Small intestine (tissue), 7 donors: ENCODE results near the gene CDR2L. TPM values are rescaled to one million over a fixed set of nuclear protein-coding genes. Genes with fewer than 3 reads are reported as not detected.

Source experiments
- DNase-seq, 2 donors: peaks; one replicate each; pipeline versions ENCODE4 v3.0.0 to v3.0.0-alpha.2; 2013
- FAIRE-seq: peaks from 2 replicates; lab custom pipeline; 2012; peaks lifted over from hg19 to GRCh38; lab: Jason Lieb, UNC
- H3K27ac ChIP-seq, 3 donors: one replicate each; pipeline ENCODE4 v1.5.1; 2013; ENCODE audit warnings: low read length in 2 of 3, mild to moderate bottlenecking in 2 of 3, control low read depth in 1 of 3, inconsistent platforms in 1 of 3, low read depth in 1 of 3, moderate library complexity in 1 of 3
- H3K27me3 ChIP-seq, 3 donors: one replicate each; pipeline ENCODE4 v1.6.1; 2013; ENCODE audit warnings: low read length in 3 of 3, inconsistent platforms in 1 of 3; ENCODE audit not compliant: control insufficient read depth in 3 of 3, insufficient read depth in 3 of 3
- H3K36me3 ChIP-seq, 3 donors: one replicate each; pipeline ENCODE4 v1.6.1; 2013; ENCODE audit warnings: low read length in 3 of 3, inconsistent platforms in 1 of 3, low read depth in 1 of 3, mild to moderate bottlenecking in 1 of 3, moderate library complexity in 1 of 3; ENCODE audit not compliant: control insufficient read depth in 3 of 3, insufficient read depth in 2 of 3
- H3K4me1 ChIP-seq, 3 donors: one replicate each; pipeline ENCODE4 v1.6.1; 2013; ENCODE audit warnings: low read length in 2 of 3, inconsistent platforms in 1 of 3, low read depth in 1 of 3, mild to moderate bottlenecking in 1 of 3, moderate library complexity in 1 of 3; ENCODE audit not compliant: control insufficient read depth in 3 of 3, insufficient read depth in 2 of 3
- H3K4me3 ChIP-seq, 3 donors: one replicate each; pipeline ENCODE4 v1.5.1; 2013; ENCODE audit warnings: low read length in 3 of 3, control low read depth in 1 of 3, inconsistent platforms in 1 of 3, low read depth in 1 of 3, mild to moderate bottlenecking in 1 of 3, moderate library complexity in 1 of 3
- H3K9me3 ChIP-seq, 2 donors: one replicate each; pipeline ENCODE4 v1.6.1; 2013; ENCODE audit warnings: low read depth in 1 of 2, low read length in 1 of 2; ENCODE audit not compliant: control insufficient read depth in 2 of 2, insufficient read depth in 1 of 2
- WGBS, 3 donors: extraction: QIAGEN DNeasy Blood & Tissue Kit; methylation state at CpG; one replicate each; pipeline ENCODE4 v1.1.7; 2013; 5-methylcytosine and 5-hydroxymethylcytosine counted together
- polyA plus RNA-seq, 4 donors: library from polyadenylated mRNA; stranded (reverse) in 3 of 4; unstranded in 1 of 4; fragments of 200-250 nt in 3 of 4; fragments of 120-200 nt in 1 of 4; gene quantifications; one replicate each; pipeline versions ENCODE4 v1.2.1 to v1.2.3, GENCODE V29; 2013
- donor health status: healthy with polysubstance abuse.
- donor health status: control.
- donor health status: control.
- donor health status: Bipolar disorder and iron deficiency.
- donor health status: healthy.

Gene CDR2L
- polyA plus RNA-seq, 4 donors: 2.3 to 39.6 (median 27.2) TPM

- Histone ChIP-seq H3K27ac (no peak overlapping the region), H3K27me3 (peaks cover 0 to 17% (median 2%) of the 10 kb centered on the region in 3 donors), H3K4me3 (no peak overlapping the region), H3K36me3 (peaks cover 0 to 61% (median 2%) of the 10 kb centered on the region in 3 donors), H3K9me3 (no peaks in the 10 kb centered on the region), H3K4me1 (peaks cover 0 to 19% (median 11%) of the 10 kb centered on the region in 3 donors)
- WGBS, 3 donors: 89 to 93% (median 91%) methylated on average over 17 of the region's 17 CpGs
- DNase-seq (no peak), FAIRE-seq (no peak)
Observed at GRCh38 chr17:74947041-74947754, 40.2 kb upstream of the CDR2L start.

- no peak for DNase-seq
- Histone ChIP-seq H3K9me3 (no peaks in the 10 kb centered on the region), H3K4me1 (peaks cover 0 to 36% (median 12%) of the 10 kb centered on the region in 3 donors), H3K27me3 (peaks cover 0 to 4% (median 0%) of the 10 kb centered on the region in 3 donors), H3K27ac (peak overlapping the region in 1 of 3 donors; percentile 69), H3K36me3 (peaks cover 0 to 70% (median 2%) of the 10 kb centered on the region in 3 donors), H3K4me3 (no peak overlapping the region)
- WGBS, 3 donors: 30 to 48% (median 34%) methylated on average over 12 of the region's 12 CpGs
- FAIRE-seq: no peak
Observed at GRCh38 chr17:74949455-74950115, 37.8 kb upstream of the CDR2L start.

- Histone ChIP-seq H3K36me3 (peaks cover 0 to 76% (median 2%) of the 10 kb centered on the region in 3 donors), H3K27me3 (peaks cover 0 to 4% (median 0%) of the 10 kb centered on the region in 3 donors), H3K9me3 (no peaks in the 10 kb centered on the region), H3K4me1 (peaks cover 0 to 36% (median 12%) of the 10 kb centered on the region in 3 donors), H3K4me3 (no peak overlapping the region), H3K27ac (peak overlapping the region in 2 of 3 donors; percentile 50 to 69)
- WGBS, 3 donors: 14 to 59% (median 24%) methylated on average over 6 to 8 of the region's 8 CpGs
- FAIRE-seq (no peak), DNase-seq (peak in 1 of 2 donors; percentile 53)
Observed at GRCh38 chr17:74950207-74950606, 37.2 kb upstream of the CDR2L start.

- Histone ChIP-seq H3K4me3 (no peak overlapping the region), H3K4me1 (peaks cover 0 to 36% (median 12%) of the 10 kb centered on the region in 3 donors), H3K9me3 (no peaks in the 10 kb centered on the region), H3K27ac (peak overlapping the region in 2 of 3 donors; percentile 69 to 90), H3K27me3 (peaks cover 0 to 4% (median 0%) of the 10 kb centered on the region in 3 donors), H3K36me3 (peaks cover 0 to 84% (median 2%) of the 10 kb centered on the region in 3 donors)
- FAIRE-seq (no peak), DNase-seq (no peak)
- WGBS, 3 donors: 47 to 68% (median 51%) methylated on average over 3 of the region's 3 CpGs
Observed at GRCh38 chr17:74951065-74951464, 36.4 kb upstream of the CDR2L start.

GRCh38 chr17:74951680-74952421 lies 35.6 kb upstream of the CDR2L start:
- H3K9me3 ChIP-seq: peaks cover 0 to 7% of the 10 kb centered on the region in 2 donors
- DNase-seq (no peak), FAIRE-seq (no peak)
- peaks cover 0 to 36% (median 12%) of the 10 kb centered on the region in 3 donors for H3K4me1 ChIP-seq
- H3K36me3 ChIP-seq: peaks cover 0 to 85% (median 2%) of the 10 kb centered on the region in 3 donors
- WGBS, 3 donors: 74 to 88% (median 78%) methylated on average over 26 to 32 of the region's 32 CpGs
- peak overlapping the region in 2 of 3 donors; percentile 89 to 90 for H3K27ac ChIP-seq
- H3K4me3 ChIP-seq: no peak overlapping the region
- peaks cover 0 to 4% (median 0%) of the 10 kb centered on the region in 3 donors for H3K27me3 ChIP-seq

- Histone ChIP-seq H3K36me3 (peaks cover 0 to 79% (median 2%) of the 10 kb centered on the region in 3 donors), H3K9me3 (peaks cover 0 to 7% of the 10 kb centered on the region in 2 donors), H3K27me3 (peaks cover 0 to 4% (median 0%) of the 10 kb centered on the region in 3 donors), H3K4me3 (no peak overlapping the region), H3K27ac (peak overlapping the region; percentile 66 to 90 (median 89)), H3K4me1 (peaks cover 0 to 36% (median 12%) of the 10 kb centered on the region in 3 donors)
- FAIRE-seq (no peak), DNase-seq (peak; percentile 58 to 84)
- WGBS, 3 donors: 52 to 66% (median 61%) methylated on average over 24 of the region's 24 CpGs
Observed at GRCh38 chr17:74952431-74953133, 34.9 kb upstream of the CDR2L start.

- no peak overlapping the region for H3K4me3 ChIP-seq
- DNase-seq: peak; percentile 86 to 90
- no peaks in the 10 kb centered on the region for H3K27me3 ChIP-seq
- H3K36me3 ChIP-seq: peaks cover 0 to 81% (median 2%) of the 10 kb centered on the region in 3 donors
- H3K9me3 ChIP-seq: peaks cover 0 to 7% of the 10 kb centered on the region in 2 donors
- peaks cover 0 to 36% (median 12%) of the 10 kb centered on the region in 3 donors for H3K4me1 ChIP-seq
- no peak for FAIRE-seq
- WGBS, 3 donors: 18 to 64% (median 58%) methylated on average over 9 to 11 of the region's 11 CpGs
- H3K27ac ChIP-seq: peak overlapping the region; percentile 66 to 90 (median 89)
Observed at GRCh38 chr17:74953134-74953687, 34.2 kb upstream of the CDR2L start.
